ENCODE data around the gene SH3BP2. TPM values are rescaled to one million over a fixed set of nuclear protein-coding genes. Genes with fewer than 3 reads are reported as not detected.
A peak's percentile ranks its signal among the peaks of the same experiment; 100 is the strongest.

SH3BP2 gene
- total RNA-seq, 1 experiment from 2014 or later: 54.0 TPM

DNA sequence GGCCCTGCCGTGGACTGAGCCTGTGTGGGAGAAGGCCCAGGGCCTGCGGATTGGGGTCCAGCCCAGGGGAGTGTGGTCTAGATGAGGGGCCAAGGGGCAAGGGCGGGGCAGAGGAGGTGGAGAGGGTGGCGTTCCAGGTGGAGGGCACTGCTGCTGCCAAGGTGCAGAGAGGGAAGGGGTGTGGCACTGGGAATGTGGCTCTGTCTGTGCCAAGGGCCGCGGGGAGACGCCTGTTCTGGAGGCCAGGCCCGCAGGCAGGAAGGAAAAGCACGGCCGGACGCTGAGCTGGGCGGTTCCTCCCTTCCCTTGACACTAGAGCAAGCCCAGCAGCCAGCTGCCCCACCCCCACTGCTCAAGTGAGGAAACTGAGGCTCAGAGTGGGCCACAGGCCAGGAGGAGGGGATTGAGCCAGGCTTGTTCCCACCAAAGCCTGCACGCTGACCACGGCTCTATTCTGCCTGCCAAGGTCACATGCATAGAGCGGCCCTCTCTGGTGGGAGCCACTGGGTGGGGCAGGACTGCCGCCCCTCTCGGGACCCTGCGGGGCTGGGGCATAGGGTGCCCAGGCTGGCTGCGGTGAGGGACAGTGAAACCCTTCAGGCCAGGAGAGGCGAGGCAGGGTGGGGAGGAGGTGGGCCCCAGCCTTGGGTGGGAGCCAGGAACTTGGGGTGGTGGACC, 13.0 kb downstream of the SH3BP2 start:
- Histone ChIP-seq H2AFZ (no peak overlapping the region), H4K20me1 (ENCODE audit: insufficient read depth) (peaks cover 6% of the 10 kb centered on the region; the same call in 1 of the 2 replicates), H3K27ac (no peak overlapping the region), H3K9me3 (ENCODE audit: insufficient read depth, low read depth) (no peaks in the 10 kb centered on the region), H3K79me2 (ENCODE audit: low read depth) (no peaks in the 10 kb centered on the region; the same call in 1 of the 2 replicates), H3K4me1 (replicated peaks; ENCODE audit: insufficient read depth) (peaks cover 36% of the 10 kb centered on the region), H3K4me2 (peak overlapping the region; percentile 65), H3K27me3 (ENCODE audit: insufficient read depth, low read depth) (no peaks in the 10 kb centered on the region), H3K9me2 (ENCODE audit: insufficient read depth) (no peaks in the 10 kb centered on the region), H3K36me3 (ENCODE audit: low read depth) (no peaks in the 10 kb centered on the region), H3K4me3 (no peak overlapping the region), H3F3A (ENCODE audit: insufficient read depth, low read depth) (peaks cover 8% of the 10 kb centered on the region)
- peak; percentile 69 to 85 for DNase-seq
- TF ChIP-seq, protein P1, sequence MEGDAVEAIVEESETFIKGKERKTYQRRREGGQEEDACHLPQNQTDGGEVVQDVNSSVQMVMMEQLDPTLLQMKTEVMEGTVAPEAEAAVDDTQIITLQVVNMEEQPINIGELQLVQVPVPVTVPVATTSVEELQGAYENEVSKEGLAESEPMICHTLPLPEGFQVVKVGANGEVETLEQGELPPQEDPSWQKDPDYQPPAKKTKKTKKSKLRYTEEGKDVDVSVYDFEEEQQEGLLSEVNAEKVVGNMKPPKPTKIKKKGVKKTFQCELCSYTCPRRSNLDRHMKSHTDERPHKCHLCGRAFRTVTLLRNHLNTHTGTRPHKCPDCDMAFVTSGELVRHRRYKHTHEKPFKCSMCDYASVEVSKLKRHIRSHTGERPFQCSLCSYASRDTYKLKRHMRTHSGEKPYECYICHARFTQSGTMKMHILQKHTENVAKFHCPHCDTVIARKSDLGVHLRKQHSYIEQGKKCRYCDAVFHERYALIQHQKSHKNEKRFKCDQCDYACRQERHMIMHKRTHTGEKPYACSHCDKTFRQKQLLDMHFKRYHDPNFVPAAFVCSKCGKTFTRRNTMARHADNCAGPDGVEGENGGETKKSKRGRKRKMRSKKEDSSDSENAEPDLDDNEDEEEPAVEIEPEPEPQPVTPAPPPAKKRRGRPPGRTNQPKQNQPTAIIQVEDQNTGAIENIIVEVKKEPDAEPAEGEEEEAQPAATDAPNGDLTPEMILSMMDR (conservative IDR thresholded peaks at IDR 0.05): no peak
- no peak for TF ChIP-seq EZH2 (IDR thresholded peaks at IDR 0.05; ENCODE audit: low read depth)
- no TSS peak for BruUV-seq (replicated peaks)
- intact Hi-C loops (cut with micrococcal nuclease; ENCODE audit: unreplicated experiment): no loop called here
- ChIA-PET POLR2A (ENCODE audit: unreplicated experiment) (no interaction called here), CTCF (interaction anchor here (0.5 kb wide), 1 partner anchor 60 kb away, joined by 6 read pairs; no protein-coding TSS in a partner anchor)

DNA sequence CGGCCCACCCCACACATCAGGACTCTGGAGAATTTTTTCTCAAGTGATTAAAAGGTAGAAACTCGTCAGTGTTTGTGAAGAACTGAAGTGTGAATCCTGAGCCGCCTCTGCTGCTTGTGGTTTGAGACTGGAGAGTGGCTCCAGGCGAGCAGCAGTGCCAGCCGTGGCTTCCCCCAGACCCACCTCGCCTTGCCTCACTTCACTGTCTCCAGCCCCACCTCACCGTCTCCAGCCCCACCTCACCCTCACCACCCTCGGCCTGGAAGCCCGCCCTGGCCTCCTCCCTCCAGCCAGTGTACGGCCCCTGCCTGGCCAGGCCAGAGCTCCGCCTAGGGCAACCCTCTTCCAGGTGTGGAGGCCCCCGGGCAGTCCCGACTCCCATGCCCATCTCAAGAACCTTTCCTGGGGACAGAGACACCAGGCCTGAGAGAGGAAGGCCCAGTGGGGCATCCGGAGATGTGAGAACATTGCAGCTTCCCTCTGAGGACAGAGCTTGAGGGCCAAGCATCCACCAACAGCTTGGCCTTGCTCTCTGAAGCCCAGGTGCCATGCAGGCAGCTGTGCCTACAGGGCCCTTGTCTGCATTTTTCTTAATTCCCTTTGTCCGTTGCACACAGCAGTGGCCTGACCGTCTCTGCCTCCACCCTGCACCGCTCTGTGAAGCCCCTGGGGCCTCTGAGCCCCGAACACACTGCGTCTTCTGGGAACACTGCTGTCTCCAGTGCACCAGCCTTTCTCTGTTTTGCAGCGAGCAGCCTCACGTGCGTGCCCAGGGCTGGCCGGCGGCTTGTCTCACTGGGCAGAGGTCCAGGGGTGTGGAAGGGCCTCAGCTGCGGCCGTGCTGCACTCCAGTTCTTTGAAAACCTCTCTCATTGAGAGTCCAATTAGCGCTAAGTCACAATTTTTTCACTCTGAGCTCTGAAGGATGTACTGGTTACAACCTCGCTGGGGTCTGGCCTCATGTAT, 13.8 kb downstream of the SH3BP2 start:
- no peak for TF ChIP-seq EZH2 (IDR thresholded peaks at IDR 0.05; ENCODE audit: low read depth)
- Histone ChIP-seq H3K9me2 (ENCODE audit: insufficient read depth) (no peaks in the 10 kb centered on the region), H2AFZ (no peak overlapping the region), H3K4me3 (no peak overlapping the region), H3K4me2 (peak overlapping the region; percentile 65), H3K79me2 (ENCODE audit: low read depth) (no peaks in the 10 kb centered on the region), H3K36me3 (ENCODE audit: low read depth) (no peaks in the 10 kb centered on the region), H3K4me1 (replicated peaks; ENCODE audit: insufficient read depth) (peaks cover 32% of the 10 kb centered on the region), H3K27ac (no peak overlapping the region), H3K9me3 (ENCODE audit: insufficient read depth, low read depth) (no peaks in the 10 kb centered on the region), H3F3A (ENCODE audit: insufficient read depth, low read depth) (peaks cover 3% of the 10 kb centered on the region), H3K27me3 (ENCODE audit: insufficient read depth, low read depth) (no peaks in the 10 kb centered on the region), H4K20me1 (ENCODE audit: insufficient read depth) (peaks cover 6% of the 10 kb centered on the region; the same call in 1 of the 2 replicates)
- DNase-seq: no peak
- ChIA-PET CTCF (interaction anchor here (0.5 kb wide), 1 partner anchor 59 kb away, joined by 6 read pairs; no protein-coding TSS in a partner anchor), POLR2A (ENCODE audit: unreplicated experiment) (no interaction called here)
- intact Hi-C loops (cut with micrococcal nuclease; ENCODE audit: unreplicated experiment): no loop called here
- BruUV-seq (replicated peaks): no TSS peak

DNA sequence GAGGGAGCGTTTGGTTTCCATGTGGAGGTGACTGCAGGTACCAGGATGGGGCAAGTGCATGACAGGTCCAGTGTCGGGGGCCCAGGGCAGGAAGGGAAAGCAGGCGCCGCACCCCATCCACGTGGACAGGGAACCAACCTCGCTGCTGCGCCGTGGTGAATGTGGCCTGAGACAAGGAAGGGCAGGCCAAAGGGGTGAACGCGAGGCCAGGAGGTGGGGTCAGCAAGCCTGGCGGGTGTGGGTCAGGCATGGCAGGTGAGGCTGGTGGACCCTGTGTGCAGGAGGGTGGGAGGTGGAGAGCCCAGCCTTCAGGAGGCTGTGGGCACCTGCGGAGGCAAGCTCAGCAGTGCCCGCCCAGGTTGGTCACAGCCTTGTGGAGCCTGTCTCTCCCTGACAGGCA, 14.7 kb downstream of the SH3BP2 start:
- H3K79me2 ChIP-seq (ENCODE audit: low read depth): no peaks in the 10 kb centered on the region
- peaks cover 32% of the 10 kb centered on the region for H3K4me1 ChIP-seq (replicated peaks; ENCODE audit: insufficient read depth)
- no peaks in the 10 kb centered on the region for H3K27me3 ChIP-seq (ENCODE audit: insufficient read depth, low read depth)
- POLR2A ChIA-PET (ENCODE audit: unreplicated experiment): interaction anchor here (0.6 kb wide), 1 partner anchor 24 kb away, joined by 6 read pairs; no protein-coding TSS in a partner anchor
- CTCF ChIA-PET: no interaction called here
- H2AFZ ChIP-seq: no peak overlapping the region
- no peaks in the 10 kb centered on the region for H3K36me3 ChIP-seq (ENCODE audit: low read depth)
- no peaks in the 10 kb centered on the region for H3F3A ChIP-seq (ENCODE audit: insufficient read depth, low read depth)
- DNase-seq: no peak
- TF ChIP-seq, protein P1 (conservative IDR thresholded peaks at IDR 0.05): no peak
- TF ChIP-seq EZH2 (IDR thresholded peaks at IDR 0.05; ENCODE audit: low read depth): no peak
- no TSS peak for BruUV-seq (replicated peaks)
- H3K4me3 ChIP-seq: no peak overlapping the region
- H3K9me3 ChIP-seq (ENCODE audit: insufficient read depth, low read depth): no peaks in the 10 kb centered on the region
- no peaks in the 10 kb centered on the region for H3K9me2 ChIP-seq (ENCODE audit: insufficient read depth)
- H3K27ac ChIP-seq: no peak overlapping the region
- intact Hi-C loops (cut with micrococcal nuclease; ENCODE audit: unreplicated experiment): no loop called here
- peaks cover 6% of the 10 kb centered on the region; the same call in 1 of the 2 replicates for H4K20me1 ChIP-seq (ENCODE audit: insufficient read depth)
- no peak overlapping the region for H3K4me2 ChIP-seq

All from PC-9 (cell line).